ENCODE data around the gene SPINK1.

The SPINK1 gene

DNA sequence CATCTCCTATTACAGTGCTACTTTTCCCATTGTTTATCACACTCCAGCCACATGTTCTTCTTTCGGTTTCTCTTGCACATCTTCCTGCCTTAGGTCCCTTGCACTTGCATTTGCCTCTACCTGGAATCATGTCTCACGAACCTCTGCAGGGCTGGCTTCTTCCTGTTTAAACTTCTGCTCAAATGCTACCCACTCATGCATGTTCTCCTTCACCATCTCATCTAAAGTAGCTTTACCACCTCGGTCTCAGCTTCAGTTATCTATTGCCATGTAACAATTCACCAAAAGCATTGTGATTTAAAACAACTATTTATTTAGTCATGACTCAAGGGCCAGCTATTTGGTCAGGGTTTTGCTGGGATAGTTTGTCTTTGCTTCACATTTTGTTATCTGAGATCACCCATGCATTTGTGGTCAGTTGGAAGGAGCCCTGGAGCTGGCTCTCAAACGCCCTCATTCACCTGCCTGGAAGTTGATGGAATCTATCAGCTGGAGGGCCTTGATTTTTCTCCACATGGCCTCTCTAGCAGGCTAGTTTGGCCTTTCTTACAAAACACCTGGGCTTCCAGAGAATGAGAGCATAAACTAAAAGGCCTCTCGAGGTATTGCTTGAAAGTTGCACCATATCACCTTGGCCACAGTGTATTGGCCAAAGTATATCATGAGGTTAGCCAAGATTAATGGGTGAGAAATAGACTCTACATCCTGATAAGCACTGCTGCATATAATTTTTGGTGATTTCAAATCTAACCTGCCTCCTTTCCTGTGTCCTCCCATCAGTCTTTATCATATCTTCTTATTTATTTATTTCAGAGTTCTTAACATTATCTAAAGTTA lies 21.4 kb downstream of the SPINK1 start:
- TF ChIP-seq ZNF565 (CRISPR knock-in tag; conservative IDR thresholded peaks at IDR 0.05; ENCODE audit: low read depth) (no peak), ISL1 (CRISPR knock-in tag; IDR thresholded peaks at IDR 0.05) (no peak), ESRRG (CRISPR knock-in tag; IDR thresholded peaks at IDR 0.05) (no peak), CSDC2 (CRISPR knock-in tag; IDR thresholded peaks at IDR 0.05) (no peak), TOX (CRISPR knock-in tag; IDR thresholded peaks at IDR 0.05; ENCODE audit: borderline replicate concordance) (no peak), ZNF8 (CRISPR knock-in tag; IDR thresholded peaks at IDR 0.05) (no peak), ZFP3 (CRISPR knock-in tag; IDR thresholded peaks at IDR 0.05) (no peak), RARB (CRISPR knock-in tag; IDR thresholded peaks at IDR 0.05) (no peak), ZFP30 (CRISPR knock-in tag; IDR thresholded peaks at IDR 0.05) (no peak), BACH2 (CRISPR knock-in tag; IDR thresholded peaks at IDR 0.05; ENCODE audit: borderline replicate concordance) (no peak), ARNTL (CRISPR knock-in tag; IDR thresholded peaks at IDR 0.05; ENCODE audit: borderline replicate concordance, low read depth) (no peak), GLIS3 (CRISPR knock-in tag; IDR thresholded peaks at IDR 0.05) (no peak), OSR1 (CRISPR knock-in tag; IDR thresholded peaks at IDR 0.05) (no peak), TCF4 (CRISPR knock-in tag; IDR thresholded peaks at IDR 0.05; ENCODE audit: borderline replicate concordance) (no peak), SNAI2 (CRISPR knock-in tag; IDR thresholded peaks at IDR 0.05) (no peak), PATZ1 (CRISPR knock-in tag; IDR thresholded peaks at IDR 0.05; ENCODE audit: borderline replicate concordance) (no peak), PPARA (CRISPR knock-in tag; IDR thresholded peaks at IDR 0.05; ENCODE audit: borderline replicate concordance) (no peak)
- TF ChIP-seq, protein P1, sequence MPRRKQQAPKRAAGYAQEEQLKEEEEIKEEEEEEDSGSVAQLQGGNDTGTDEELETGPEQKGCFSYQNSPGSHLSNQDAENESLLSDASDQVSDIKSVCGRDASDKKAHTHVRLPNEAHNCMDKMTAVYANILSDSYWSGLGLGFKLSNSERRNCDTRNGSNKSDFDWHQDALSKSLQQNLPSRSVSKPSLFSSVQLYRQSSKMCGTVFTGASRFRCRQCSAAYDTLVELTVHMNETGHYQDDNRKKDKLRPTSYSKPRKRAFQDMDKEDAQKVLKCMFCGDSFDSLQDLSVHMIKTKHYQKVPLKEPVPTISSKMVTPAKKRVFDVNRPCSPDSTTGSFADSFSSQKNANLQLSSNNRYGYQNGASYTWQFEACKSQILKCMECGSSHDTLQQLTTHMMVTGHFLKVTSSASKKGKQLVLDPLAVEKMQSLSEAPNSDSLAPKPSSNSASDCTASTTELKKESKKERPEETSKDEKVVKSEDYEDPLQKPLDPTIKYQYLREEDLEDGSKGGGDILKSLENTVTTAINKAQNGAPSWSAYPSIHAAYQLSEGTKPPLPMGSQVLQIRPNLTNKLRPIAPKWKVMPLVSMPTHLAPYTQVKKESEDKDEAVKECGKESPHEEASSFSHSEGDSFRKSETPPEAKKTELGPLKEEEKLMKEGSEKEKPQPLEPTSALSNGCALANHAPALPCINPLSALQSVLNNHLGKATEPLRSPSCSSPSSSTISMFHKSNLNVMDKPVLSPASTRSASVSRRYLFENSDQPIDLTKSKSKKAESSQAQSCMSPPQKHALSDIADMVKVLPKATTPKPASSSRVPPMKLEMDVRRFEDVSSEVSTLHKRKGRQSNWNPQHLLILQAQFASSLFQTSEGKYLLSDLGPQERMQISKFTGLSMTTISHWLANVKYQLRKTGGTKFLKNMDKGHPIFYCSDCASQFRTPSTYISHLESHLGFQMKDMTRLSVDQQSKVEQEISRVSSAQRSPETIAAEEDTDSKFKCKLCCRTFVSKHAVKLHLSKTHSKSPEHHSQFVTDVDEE (CRISPR knock-in tag; IDR thresholded peaks at IDR 0.05) = no peak
- TF ChIP-seq, protein P2, sequence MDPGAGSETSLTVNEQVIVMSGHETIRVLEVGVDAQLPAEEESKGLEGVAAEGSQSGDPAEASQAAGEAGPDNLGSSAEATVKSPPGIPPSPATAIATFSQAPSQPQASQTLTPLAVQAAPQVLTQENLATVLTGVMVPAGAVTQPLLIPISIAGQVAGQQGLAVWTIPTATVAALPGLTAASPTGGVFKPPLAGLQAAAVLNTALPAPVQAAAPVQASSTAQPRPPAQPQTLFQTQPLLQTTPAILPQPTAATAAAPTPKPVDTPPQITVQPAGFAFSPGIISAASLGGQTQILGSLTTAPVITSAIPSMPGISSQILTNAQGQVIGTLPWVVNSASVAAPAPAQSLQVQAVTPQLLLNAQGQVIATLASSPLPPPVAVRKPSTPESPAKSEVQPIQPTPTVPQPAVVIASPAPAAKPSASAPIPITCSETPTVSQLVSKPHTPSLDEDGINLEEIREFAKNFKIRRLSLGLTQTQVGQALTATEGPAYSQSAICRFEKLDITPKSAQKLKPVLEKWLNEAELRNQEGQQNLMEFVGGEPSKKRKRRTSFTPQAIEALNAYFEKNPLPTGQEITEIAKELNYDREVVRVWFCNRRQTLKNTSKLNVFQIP (CRISPR knock-in tag; IDR thresholded peaks at IDR 0.05; ENCODE audit: borderline replicate concordance, low read depth) = no peak
- no peak for ATAC-seq

GRCh38 chr5:147805030-147805454 lies 26.4 kb downstream of the SPINK1 start:
- TF ChIP-seq ISL1 (CRISPR knock-in tag; IDR thresholded peaks at IDR 0.05) (no peak), GLIS3 (CRISPR knock-in tag; IDR thresholded peaks at IDR 0.05) (no peak), ZC3H10 (CRISPR knock-in tag; IDR thresholded peaks at IDR 0.05) (no peak), RARB (CRISPR knock-in tag; IDR thresholded peaks at IDR 0.05) (no peak), ZNF565 (CRISPR knock-in tag; conservative IDR thresholded peaks at IDR 0.05; ENCODE audit: low read depth) (no peak), BACH2 (CRISPR knock-in tag; IDR thresholded peaks at IDR 0.05; ENCODE audit: borderline replicate concordance) (no peak)
- TF ChIP-seq, protein P2 (CRISPR knock-in tag; IDR thresholded peaks at IDR 0.05; ENCODE audit: borderline replicate concordance, low read depth) = no peak
- TF ChIP-seq, protein P3, sequence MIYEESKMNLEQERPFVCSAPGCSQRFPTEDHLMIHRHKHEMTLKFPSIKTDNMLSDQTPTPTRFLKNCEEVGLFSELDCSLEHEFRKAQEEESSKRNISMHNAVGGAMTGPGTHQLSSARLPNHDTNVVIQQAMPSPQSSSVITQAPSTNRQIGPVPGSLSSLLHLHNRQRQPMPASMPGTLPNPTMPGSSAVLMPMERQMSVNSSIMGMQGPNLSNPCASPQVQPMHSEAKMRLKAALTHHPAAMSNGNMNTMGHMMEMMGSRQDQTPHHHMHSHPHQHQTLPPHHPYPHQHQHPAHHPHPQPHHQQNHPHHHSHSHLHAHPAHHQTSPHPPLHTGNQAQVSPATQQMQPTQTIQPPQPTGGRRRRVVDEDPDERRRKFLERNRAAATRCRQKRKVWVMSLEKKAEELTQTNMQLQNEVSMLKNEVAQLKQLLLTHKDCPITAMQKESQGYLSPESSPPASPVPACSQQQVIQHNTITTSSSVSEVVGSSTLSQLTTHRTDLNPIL (CRISPR knock-in tag; IDR thresholded peaks at IDR 0.05; ENCODE audit: low read depth) = no peak
- ATAC-seq = no peak

Measured in SK-N-SH treated with all-trans-retinoic acid at 6 μM for 48 hours (cell line).